Measurements from ENCODE around the gene TGFB3.

GRCh38 chr14:76011930-76012329 lies 30.1 kb upstream of the TGFB3 start:
- no peak for TF ChIP-seq POLR2A (IDR thresholded peaks at IDR 0.05)
- TF ChIP-seq, protein P1, sequence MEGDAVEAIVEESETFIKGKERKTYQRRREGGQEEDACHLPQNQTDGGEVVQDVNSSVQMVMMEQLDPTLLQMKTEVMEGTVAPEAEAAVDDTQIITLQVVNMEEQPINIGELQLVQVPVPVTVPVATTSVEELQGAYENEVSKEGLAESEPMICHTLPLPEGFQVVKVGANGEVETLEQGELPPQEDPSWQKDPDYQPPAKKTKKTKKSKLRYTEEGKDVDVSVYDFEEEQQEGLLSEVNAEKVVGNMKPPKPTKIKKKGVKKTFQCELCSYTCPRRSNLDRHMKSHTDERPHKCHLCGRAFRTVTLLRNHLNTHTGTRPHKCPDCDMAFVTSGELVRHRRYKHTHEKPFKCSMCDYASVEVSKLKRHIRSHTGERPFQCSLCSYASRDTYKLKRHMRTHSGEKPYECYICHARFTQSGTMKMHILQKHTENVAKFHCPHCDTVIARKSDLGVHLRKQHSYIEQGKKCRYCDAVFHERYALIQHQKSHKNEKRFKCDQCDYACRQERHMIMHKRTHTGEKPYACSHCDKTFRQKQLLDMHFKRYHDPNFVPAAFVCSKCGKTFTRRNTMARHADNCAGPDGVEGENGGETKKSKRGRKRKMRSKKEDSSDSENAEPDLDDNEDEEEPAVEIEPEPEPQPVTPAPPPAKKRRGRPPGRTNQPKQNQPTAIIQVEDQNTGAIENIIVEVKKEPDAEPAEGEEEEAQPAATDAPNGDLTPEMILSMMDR (IDR thresholded peaks at IDR 0.05), result no peak
